ENCODE results near the gene ATP11A. TPM values are rescaled to one million over a fixed set of nuclear protein-coding genes. Genes with fewer than 3 reads are reported as not detected.

ATP11A gene
- total RNA-seq, 5 donors from 2014 or later (not counting 1 experiment from before 2014, with no cell fraction given), result 35.7 to 57.1 (median 48.5) TPM

- Histone ChIP-seq H3K4me3 (ENCODE audit: control insufficient read depth in 1 of 2, extremely low read depth in 1 of 2, low read length in 1 of 2) (no peak overlapping the region), H3K9me3 (no peaks in the 10 kb centered on the region), H3K4me1 (ENCODE audit: control insufficient read depth in 1 of 2, extremely low read depth in 1 of 2, insufficient read depth in 2 of 2, low read length in 2 of 2) (peaks cover 3 to 16% of the 10 kb centered on the region in 2 experiments), H3K27ac (ENCODE audit: low read length) (no peak overlapping the region), H3K36me3 (ENCODE audit: control insufficient read depth in 2 of 2, extremely low read depth in 1 of 2, insufficient read depth in 1 of 2, low read length in 1 of 2) (no peaks in the 10 kb centered on the region), H3K27me3 (replicated peaks in 1 of 2; ENCODE audit: control insufficient read depth in 2 of 2, extremely low read depth in 1 of 2, insufficient read depth in 2 of 2, low read length in 1 of 2) (peaks cover 0 to 69% of the 10 kb centered on the region in 2 experiments)
- H3K36me3 Mint-ChIP-seq, result no peaks in the 10 kb centered on the region
- peaks cover 0 to 5% (median 4%) of the 10 kb centered on the region in 3 donors for H3K4me1 Mint-ChIP-seq
- H3K27me3 Mint-ChIP-seq, result peaks cover 4 to 24% of the 10 kb centered on the region in 2 donors
- ATAC-seq (replicated peaks in 1 of 4), result no peak
- H3K4me3 Mint-ChIP-seq, result no peak overlapping the region
- H3K9me3 Mint-ChIP-seq, result no peaks in the 10 kb centered on the region
- ChIA-PET CTCF (no interaction called here), POLR2A (no interaction called here)
- 88% methylated on average over 19 of the region's 26 CpGs for WGBS (ENCODE audit: insufficient coverage)
- no peak for DNase-seq
- no peak overlapping the region for H3K27ac Mint-ChIP-seq
Measured at GRCh38 chr13:112898621-112899280, 208.9 kb downstream of the ATP11A start.

GRCh38 chr13:112899281-112900225, 209.7 kb downstream of the ATP11A start:
- Mint-ChIP-seq H3K36me3 (no peaks in the 10 kb centered on the region), H3K4me1 (peaks cover 0 to 5% (median 4%) of the 10 kb centered on the region in 3 donors), H3K9me3 (no peaks in the 10 kb centered on the region), H3K4me3 (no peak overlapping the region), H3K27ac (no peak overlapping the region), H3K27me3 (peaks cover 4 to 24% of the 10 kb centered on the region in 2 donors)
- 87% methylated on average over 11 of the region's 29 CpGs for WGBS (ENCODE audit: insufficient coverage)
- H3K4me3 ChIP-seq (ENCODE audit: control insufficient read depth in 1 of 2, extremely low read depth in 1 of 2, low read length in 1 of 2), result no peak overlapping the region
- H3K4me1 ChIP-seq (ENCODE audit: control insufficient read depth in 1 of 2, extremely low read depth in 1 of 2, insufficient read depth in 2 of 2, low read length in 2 of 2), result peaks cover 2 to 12% of the 10 kb centered on the region in 2 experiments
- DNase-seq, result no peak
- no peaks in the 10 kb centered on the region for H3K9me3 ChIP-seq
- H3K27me3 ChIP-seq (replicated peaks in 1 of 2; ENCODE audit: control insufficient read depth in 2 of 2, extremely low read depth in 1 of 2, insufficient read depth in 2 of 2, low read length in 1 of 2), result peaks cover 0 to 70% of the 10 kb centered on the region in 2 experiments
- ChIA-PET CTCF (no interaction called here), POLR2A (no interaction called here)
- ATAC-seq (replicated peaks in 1 of 4), result no peak
- no peaks in the 10 kb centered on the region for H3K36me3 ChIP-seq (ENCODE audit: control insufficient read depth in 2 of 2, extremely low read depth in 1 of 2, insufficient read depth in 1 of 2, low read length in 1 of 2)
- H3K27ac ChIP-seq (ENCODE audit: low read length), result no peak overlapping the region

- Mint-ChIP-seq H3K36me3 (no peaks in the 10 kb centered on the region), H3K4me1 (peaks cover 0 to 2% (median 2%) of the 10 kb centered on the region in 3 donors), H3K27me3 (peaks cover 4 to 24% of the 10 kb centered on the region in 2 donors), H3K9me3 (peaks cover 4 to 5% (median 4%) of the 10 kb centered on the region in 3 donors), H3K27ac (no peak overlapping the region), H3K4me3 (no peak overlapping the region)
- Histone ChIP-seq H3K27ac (ENCODE audit: low read length) (no peak overlapping the region), H3K4me3 (ENCODE audit: control insufficient read depth in 1 of 2, extremely low read depth in 1 of 2, low read length in 1 of 2) (no peak overlapping the region), H3K4me1 (ENCODE audit: control insufficient read depth in 1 of 2, extremely low read depth in 1 of 2, insufficient read depth in 2 of 2, low read length in 2 of 2) (peaks cover 0 to 5% of the 10 kb centered on the region in 2 experiments), H3K36me3 (ENCODE audit: control insufficient read depth in 2 of 2, extremely low read depth in 1 of 2, insufficient read depth in 1 of 2, low read length in 1 of 2) (no peaks in the 10 kb centered on the region), H3K27me3 (replicated peaks in 1 of 2; ENCODE audit: control insufficient read depth in 2 of 2, extremely low read depth in 1 of 2, insufficient read depth in 2 of 2, low read length in 1 of 2) (peaks cover 0 to 64% of the 10 kb centered on the region in 2 experiments), H3K9me3 (no peaks in the 10 kb centered on the region)
- CTCF ChIA-PET, result no interaction called here
- no peak for DNase-seq
- WGBS (ENCODE audit: insufficient coverage), result 80% methylated on average over 9 of the region's 9 CpGs
- ATAC-seq (replicated peaks in 1 of 4), result no peak
- POLR2A ChIA-PET, result no interaction called here
Measured at GRCh38 chr13:112900226-112900600, 210.4 kb downstream of the ATP11A start.

GRCh38 chr13:112900691-112901091, 210.9 kb downstream of the ATP11A start:
- ChIA-PET POLR2A (no interaction called here), CTCF (no interaction called here)
- Mint-ChIP-seq H3K27ac (no peak overlapping the region), H3K27me3 (peaks cover 4 to 24% of the 10 kb centered on the region in 2 donors), H3K36me3 (no peaks in the 10 kb centered on the region), H3K9me3 (peaks cover 5 to 7% (median 7%) of the 10 kb centered on the region in 3 donors), H3K4me1 (no peaks in the 10 kb centered on the region), H3K4me3 (no peak overlapping the region)
- Histone ChIP-seq H3K4me1 (ENCODE audit: control insufficient read depth in 1 of 2, extremely low read depth in 1 of 2, insufficient read depth in 2 of 2, low read length in 2 of 2) (peaks cover 0 to under 1% of the 10 kb centered on the region in 2 experiments), H3K36me3 (ENCODE audit: control insufficient read depth in 2 of 2, extremely low read depth in 1 of 2, insufficient read depth in 1 of 2, low read length in 1 of 2) (no peaks in the 10 kb centered on the region), H3K9me3 (no peaks in the 10 kb centered on the region), H3K4me3 (ENCODE audit: control insufficient read depth in 1 of 2, extremely low read depth in 1 of 2, low read length in 1 of 2) (no peak overlapping the region), H3K27me3 (replicated peaks in 1 of 2; ENCODE audit: control insufficient read depth in 2 of 2, extremely low read depth in 1 of 2, insufficient read depth in 2 of 2, low read length in 1 of 2) (peaks cover 0 to 59% of the 10 kb centered on the region in 2 experiments), H3K27ac (ENCODE audit: low read length) (no peak overlapping the region)
- WGBS (ENCODE audit: insufficient coverage), result 84% methylated on average over 7 of the region's 8 CpGs
- no peak for ATAC-seq (replicated peaks in 1 of 4)
- no peak for DNase-seq

- H3K4me3 Mint-ChIP-seq, result no peak overlapping the region
- H3K4me1 Mint-ChIP-seq, result no peaks in the 10 kb centered on the region
- ChIA-PET CTCF (no interaction called here), POLR2A (no interaction called here)
- Histone ChIP-seq H3K27me3 (replicated peaks in 1 of 2; ENCODE audit: control insufficient read depth in 2 of 2, extremely low read depth in 1 of 2, insufficient read depth in 2 of 2, low read length in 1 of 2) (peaks cover 0 to 51% of the 10 kb centered on the region in 2 experiments), H3K9me3 (no peaks in the 10 kb centered on the region), H3K36me3 (ENCODE audit: control insufficient read depth in 2 of 2, extremely low read depth in 1 of 2, insufficient read depth in 1 of 2, low read length in 1 of 2) (no peaks in the 10 kb centered on the region), H3K27ac (ENCODE audit: low read length) (no peak overlapping the region), H3K4me3 (ENCODE audit: control insufficient read depth in 1 of 2, extremely low read depth in 1 of 2, low read length in 1 of 2) (no peak overlapping the region), H3K4me1 (ENCODE audit: control insufficient read depth in 1 of 2, extremely low read depth in 1 of 2, insufficient read depth in 2 of 2, low read length in 2 of 2) (no peaks in the 10 kb centered on the region)
- no peak for DNase-seq
- WGBS (ENCODE audit: insufficient coverage), result 81% methylated on average over 12 of the region's 14 CpGs
- H3K36me3 Mint-ChIP-seq, result no peaks in the 10 kb centered on the region
- H3K9me3 Mint-ChIP-seq, result peaks cover 5 to 7% (median 7%) of the 10 kb centered on the region in 3 donors
- H3K27ac Mint-ChIP-seq, result no peak overlapping the region
- peaks cover 0 to 14% of the 10 kb centered on the region in 2 donors for H3K27me3 Mint-ChIP-seq
- no peak for ATAC-seq (replicated peaks in 1 of 4)
Measured at GRCh38 chr13:112902101-112902651, 212.3 kb downstream of the ATP11A start.

- Histone ChIP-seq H3K4me1 (ENCODE audit: control insufficient read depth in 1 of 2, extremely low read depth in 1 of 2, insufficient read depth in 2 of 2, low read length in 2 of 2) (no peaks in the 10 kb centered on the region), H3K4me3 (ENCODE audit: control insufficient read depth in 1 of 2, extremely low read depth in 1 of 2, low read length in 1 of 2) (no peak overlapping the region), H3K36me3 (ENCODE audit: control insufficient read depth in 2 of 2, extremely low read depth in 1 of 2, insufficient read depth in 1 of 2, low read length in 1 of 2) (no peaks in the 10 kb centered on the region), H3K9me3 (no peaks in the 10 kb centered on the region), H3K27ac (ENCODE audit: low read length) (no peak overlapping the region), H3K27me3 (replicated peaks in 1 of 2; ENCODE audit: control insufficient read depth in 2 of 2, extremely low read depth in 1 of 2, insufficient read depth in 2 of 2, low read length in 1 of 2) (peaks cover 0 to 48% of the 10 kb centered on the region in 2 experiments)
- H3K4me1 Mint-ChIP-seq, result no peaks in the 10 kb centered on the region
- ATAC-seq (replicated peaks in 1 of 4) (no peak), DNase-seq (no peak)
- ChIA-PET POLR2A (no interaction called here), CTCF (no interaction called here)
- no peak overlapping the region for H3K27ac Mint-ChIP-seq
- H3K27me3 Mint-ChIP-seq, result peaks cover 0 to 14% of the 10 kb centered on the region in 2 donors
- no peaks in the 10 kb centered on the region for H3K36me3 Mint-ChIP-seq
- 63% methylated on average over 2 of the region's 2 CpGs for whole genome bisulfite sequencing (ENCODE audit: insufficient coverage)
- peaks cover 5 to 7% (median 7%) of the 10 kb centered on the region in 3 donors for H3K9me3 Mint-ChIP-seq
- H3K4me3 Mint-ChIP-seq, result no peak overlapping the region
Measured at GRCh38 chr13:112902669-112903068, 212.8 kb downstream of the ATP11A start.

Data from T-cell (primary cell).